Stomach (tissue), 4 donors: ENCODE results near the gene PTPRG.

Experiments
- EP300 ChIP-seq: sonication (generic); formaldehyde crosslinking; IDR thresholded peaks from one replicate; pipeline ENCODE4 v1.6.1; 2017; ENCODE audit warnings: antibody characterized with exemption
- POLR2A ChIP-seq, 4 donors: fragments of 450-650 bp; IDR thresholded peaks; one replicate each; pipeline ENCODE4 v1.6.1; 2016; ENCODE audit warnings: antibody characterized with exemption in 4 of 4, control low read depth in 2 of 4, mild to moderate bottlenecking in 1 of 4, moderate library complexity in 1 of 4
- POLR2AphosphoS5 ChIP-seq, 3 donors: sonication (generic); formaldehyde crosslinking; IDR thresholded peaks; one replicate each; pipeline ENCODE4 v1.6.1; 2016; ENCODE audit warnings: antibody characterized with exemption in 3 of 3
- TF ChIP-seq, protein P1 (sequence below), 7 experiments: fragments of 450-650 bp in 4 of 7; fragments of 200-600 bp in 3 of 7; sonication (generic) in 3 of 7; IDR thresholded peaks; one replicate each; pipeline ENCODE4 v1.5.1; 2016 to 2019; ENCODE audit warnings: antibody characterized with exemption in 7 of 7, control low read depth in 2 of 7, mild to moderate bottlenecking in 1 of 7

DNA sequence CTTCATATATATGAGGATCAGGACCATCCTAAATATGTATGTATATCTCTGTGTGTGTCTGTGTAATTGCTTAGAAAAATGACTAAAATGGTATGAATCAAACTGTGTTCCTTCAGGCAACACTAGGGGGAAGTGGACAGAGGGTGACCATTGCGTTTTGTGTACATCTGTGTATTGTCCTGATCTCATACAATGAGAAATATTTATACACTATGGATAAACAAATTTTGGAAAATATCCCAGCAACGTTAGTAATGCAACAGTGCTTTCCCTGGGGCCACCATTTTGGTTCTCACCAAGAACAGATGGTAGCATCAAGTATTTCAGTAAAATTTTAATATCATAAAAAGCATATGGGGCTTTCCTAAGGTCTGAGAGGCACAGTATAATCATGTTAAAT is 130.1 kb downstream of the PTPRG start:
- TF ChIP-seq, protein P1, sequence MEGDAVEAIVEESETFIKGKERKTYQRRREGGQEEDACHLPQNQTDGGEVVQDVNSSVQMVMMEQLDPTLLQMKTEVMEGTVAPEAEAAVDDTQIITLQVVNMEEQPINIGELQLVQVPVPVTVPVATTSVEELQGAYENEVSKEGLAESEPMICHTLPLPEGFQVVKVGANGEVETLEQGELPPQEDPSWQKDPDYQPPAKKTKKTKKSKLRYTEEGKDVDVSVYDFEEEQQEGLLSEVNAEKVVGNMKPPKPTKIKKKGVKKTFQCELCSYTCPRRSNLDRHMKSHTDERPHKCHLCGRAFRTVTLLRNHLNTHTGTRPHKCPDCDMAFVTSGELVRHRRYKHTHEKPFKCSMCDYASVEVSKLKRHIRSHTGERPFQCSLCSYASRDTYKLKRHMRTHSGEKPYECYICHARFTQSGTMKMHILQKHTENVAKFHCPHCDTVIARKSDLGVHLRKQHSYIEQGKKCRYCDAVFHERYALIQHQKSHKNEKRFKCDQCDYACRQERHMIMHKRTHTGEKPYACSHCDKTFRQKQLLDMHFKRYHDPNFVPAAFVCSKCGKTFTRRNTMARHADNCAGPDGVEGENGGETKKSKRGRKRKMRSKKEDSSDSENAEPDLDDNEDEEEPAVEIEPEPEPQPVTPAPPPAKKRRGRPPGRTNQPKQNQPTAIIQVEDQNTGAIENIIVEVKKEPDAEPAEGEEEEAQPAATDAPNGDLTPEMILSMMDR (IDR thresholded peaks at IDR 0.05), result no peak
- TF ChIP-seq POLR2A (IDR thresholded peaks at IDR 0.05) (no peak), EP300 (no peak), POLR2AphosphoS5 (IDR thresholded peaks at IDR 0.05) (no peak)
